Heart left ventricle (tissue), 16 donors: ENCODE measurements around the gene CGAS. TPM values are rescaled to one million over a fixed set of nuclear protein-coding genes. Genes with fewer than 3 reads are reported as not detected.

Experiments
- ATAC-seq, 4 donors: fragments of 200-7000 bp; cut with Tn5 transposase; one replicate each; pipeline ENCODE4 v1.9.1; 2020 to 2022; ENCODE audit warnings: moderate library complexity in 4 of 4, mild to moderate bottlenecking in 3 of 4, moderate number of reproducible peaks in 1 of 4
- DNase-seq, 5 donors: peaks; one replicate each; pipeline ENCODE4 v3.0.0-alpha.2; 2020
- H3K27ac ChIP-seq, 12 donors: fragments of 200-600 bp; sonication (generic) in 4 of 12; one replicate each; pipeline versions ENCODE4 v1.5.0 to v1.8.0; 2016 to 2022; ENCODE audit warnings: mild to moderate bottlenecking in 2 of 12
- H3K27me3 ChIP-seq, 9 donors: fragments of 200-600 bp; sonication (generic) in 2 of 9; one replicate each; pipeline versions ENCODE4 v1.5.1 to v1.8.0; 2016 to 2022; ENCODE audit warnings: mild to moderate bottlenecking in 3 of 9
- H3K36me3 ChIP-seq, 9 donors: fragments of 200-600 bp; sonication (generic) in 2 of 9; one replicate each; pipeline versions ENCODE4 v1.5.0 to v1.8.0; 2018 to 2022; ENCODE audit warnings: mild to moderate bottlenecking in 2 of 9
- H3K4me1 ChIP-seq, 12 donors: fragments of 200-600 bp; sonication (generic) in 4 of 12; one replicate each; pipeline versions ENCODE4 v1.5.0 to v1.8.0; 2016 to 2022; ENCODE audit warnings: mild to moderate bottlenecking in 3 of 12
- H3K4me3 ChIP-seq, 12 donors: fragments of 200-600 bp; sonication (generic) in 4 of 12; one replicate each; pipeline versions ENCODE4 v1.5.0 to v1.8.0; 2017 to 2022; ENCODE audit warnings: mild to moderate bottlenecking in 9 of 12, moderate library complexity in 4 of 12
- H3K9me3 ChIP-seq, 12 donors: fragments of 200-600 bp; sonication (generic) in 4 of 12; one replicate each; pipeline versions ENCODE4 v1.5.0 to v1.8.0; 2016 to 2022; ENCODE audit warnings: mild to moderate bottlenecking in 1 of 12
- POLR2A ChIP-seq, 2 donors: fragments of 450-650 bp; IDR thresholded peaks; one replicate each; pipeline ENCODE4 v1.6.1; 2017; ENCODE audit warnings: antibody characterized with exemption in 2 of 2, mild to moderate bottlenecking in 2 of 2, moderate library complexity in 2 of 2
- WGBS, 4 donors: extraction: QIAGEN DNeasy Blood & Tissue Kit in 2 of 4; methylation state at CpG; one replicate each; pipeline versions ENCODE4 v1.1.5 to v1.1.7; 2013 to 2018; 5-methylcytosine and 5-hydroxymethylcytosine counted together
- intact Hi-C, 10 donors: fragments of 100-400 bp; cut with DNase I; formaldehyde crosslinking; loops; one replicate each; pipeline versions ENCODE4 v1.11.1 to v1.14.2; 2022
- polyA plus RNA-seq, 2 donors: library from polyadenylated mRNA; stranded (reverse); fragments of 200-250 nt; gene quantifications; one replicate each; pipeline ENCODE4 v1.2.3, GENCODE V29; 2013
- total RNA-seq, 9 donors: library from RNA; depleted of rRNA in 2 of 9; stranded (reverse); fragments of >200 nt in 2 of 9; fragmentation: NEBNext Ultra II Directional in 3 of 9; extraction: Animal tissue kit (Norgen Biotek cat#: 25700) in 3 of 9; gene quantifications; one replicate each; pipeline versions ENCODE4 v1.1.0 to v1.2.4, GENCODE V29; 2016 to 2023
- TF ChIP-seq, protein P1 (sequence below), 12 donors: fragments of 200-600 bp; sonication (generic) in 4 of 12; IDR thresholded peaks; one replicate each; pipeline versions ENCODE4 v1.5.0 to v1.8.0; 2018 to 2022; ENCODE audit warnings: antibody characterized with exemption in 12 of 12, mild to moderate bottlenecking in 5 of 12
- donor health status: ischemic (EF 13 %, LVEDD 7.1; RV severe dilation, severe dysfunction).
- donor health status: healthy with polysubstance abuse.
- donor health status: DM: no; HTN: yes; CAD: no.
- donor health status: DM: no; HTN: no; CAD: no.
- donor health status: ischemic (EF 25% LVEDD 6.9; RV normal size, moderate dysfunction).
- donor health status: ischemic (EF 25% LVEDD 5.7; RV mildly dilated, moderate dysfunction).
- donor health status: healthy.
- donor health status: DM: yes; HTN: yes; CAD: no.
- donor health status: ischemic (EF 35%, LVEDD 5.7; RV mildly dilated, moderate dysfunction).
- donor health status: nonischemic (EF 11% LVEDD 7.7; RV severe dilation, severe dysfunction).
- donor health status: DM: yes; HTN: yes; CAD: no.
- donor health status: PGD.
- donor health status: ischemic (EF 29% LVEDD 5.4; RV normal size, mild dysfunction).
- donor health status: nonischemic (EF 23%, LVEDD 6.1; RV moderate dilation, normal function).

CGAS gene
- total and polyA plus RNA-seq, 11 donors, result 0.38 to 7.6 (median 1.1) TPM

DNA sequence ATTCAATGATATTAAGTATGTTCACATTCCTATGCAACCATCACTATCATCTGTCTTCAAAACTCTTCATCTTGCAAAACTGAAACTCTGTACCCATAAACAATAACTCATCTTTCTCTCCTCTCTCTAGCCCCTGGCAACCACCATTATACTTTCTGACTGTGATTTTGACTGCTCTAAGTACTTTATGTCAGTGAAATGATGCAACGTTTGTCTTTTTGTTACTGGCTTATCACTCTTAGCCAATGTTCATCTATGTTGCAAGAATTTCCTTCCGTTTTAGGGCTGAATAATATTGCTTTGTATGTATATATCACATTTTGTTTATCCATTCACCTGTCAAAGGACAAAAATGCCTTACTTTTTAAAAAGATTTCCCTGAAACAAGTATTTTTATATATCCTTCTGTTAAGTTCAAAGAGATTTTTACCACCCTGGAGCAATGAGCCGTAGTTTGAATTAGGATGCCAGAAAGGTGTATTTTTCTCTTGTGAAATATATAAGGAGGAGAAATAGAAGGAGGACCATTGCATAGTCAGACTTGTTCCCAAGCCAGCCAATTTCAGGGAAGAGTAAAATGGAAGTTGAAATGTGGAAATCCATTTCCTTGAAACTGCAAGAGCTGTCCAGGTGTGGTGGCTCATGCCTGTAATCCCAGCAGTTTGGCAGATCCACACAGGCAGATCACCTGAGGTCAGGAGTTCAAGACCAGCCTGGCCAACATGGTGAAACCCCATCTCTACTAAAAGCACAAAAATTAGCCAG lies 4.0 kb upstream of the CGAS start:
- Histone ChIP-seq H3K27me3 (peaks cover 0 to 9% (median 3%) of the 10 kb centered on the region in 9 donors), H3K9me3 (no peaks in the 10 kb centered on the region), H3K4me1 (peaks cover 0 to 48% (median 3%) of the 10 kb centered on the region in 12 donors), H3K4me3 (no peak overlapping the region), H3K36me3 (no peaks in the 10 kb centered on the region), H3K27ac (peak overlapping the region in 1 of 12 donors; percentile 54)
- ATAC-seq (no peak), DNase-seq (no peak)
- 75 to 79% (median 77%) methylated on average over 3 of the region's 3 CpGs for WGBS, 4 donors
- intact Hi-C loops, result no loop called here
- TF ChIP-seq, protein P1, sequence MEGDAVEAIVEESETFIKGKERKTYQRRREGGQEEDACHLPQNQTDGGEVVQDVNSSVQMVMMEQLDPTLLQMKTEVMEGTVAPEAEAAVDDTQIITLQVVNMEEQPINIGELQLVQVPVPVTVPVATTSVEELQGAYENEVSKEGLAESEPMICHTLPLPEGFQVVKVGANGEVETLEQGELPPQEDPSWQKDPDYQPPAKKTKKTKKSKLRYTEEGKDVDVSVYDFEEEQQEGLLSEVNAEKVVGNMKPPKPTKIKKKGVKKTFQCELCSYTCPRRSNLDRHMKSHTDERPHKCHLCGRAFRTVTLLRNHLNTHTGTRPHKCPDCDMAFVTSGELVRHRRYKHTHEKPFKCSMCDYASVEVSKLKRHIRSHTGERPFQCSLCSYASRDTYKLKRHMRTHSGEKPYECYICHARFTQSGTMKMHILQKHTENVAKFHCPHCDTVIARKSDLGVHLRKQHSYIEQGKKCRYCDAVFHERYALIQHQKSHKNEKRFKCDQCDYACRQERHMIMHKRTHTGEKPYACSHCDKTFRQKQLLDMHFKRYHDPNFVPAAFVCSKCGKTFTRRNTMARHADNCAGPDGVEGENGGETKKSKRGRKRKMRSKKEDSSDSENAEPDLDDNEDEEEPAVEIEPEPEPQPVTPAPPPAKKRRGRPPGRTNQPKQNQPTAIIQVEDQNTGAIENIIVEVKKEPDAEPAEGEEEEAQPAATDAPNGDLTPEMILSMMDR (IDR thresholded peaks at IDR 0.05), result no peak
- no peak for TF ChIP-seq POLR2A (IDR thresholded peaks at IDR 0.05)

DNA sequence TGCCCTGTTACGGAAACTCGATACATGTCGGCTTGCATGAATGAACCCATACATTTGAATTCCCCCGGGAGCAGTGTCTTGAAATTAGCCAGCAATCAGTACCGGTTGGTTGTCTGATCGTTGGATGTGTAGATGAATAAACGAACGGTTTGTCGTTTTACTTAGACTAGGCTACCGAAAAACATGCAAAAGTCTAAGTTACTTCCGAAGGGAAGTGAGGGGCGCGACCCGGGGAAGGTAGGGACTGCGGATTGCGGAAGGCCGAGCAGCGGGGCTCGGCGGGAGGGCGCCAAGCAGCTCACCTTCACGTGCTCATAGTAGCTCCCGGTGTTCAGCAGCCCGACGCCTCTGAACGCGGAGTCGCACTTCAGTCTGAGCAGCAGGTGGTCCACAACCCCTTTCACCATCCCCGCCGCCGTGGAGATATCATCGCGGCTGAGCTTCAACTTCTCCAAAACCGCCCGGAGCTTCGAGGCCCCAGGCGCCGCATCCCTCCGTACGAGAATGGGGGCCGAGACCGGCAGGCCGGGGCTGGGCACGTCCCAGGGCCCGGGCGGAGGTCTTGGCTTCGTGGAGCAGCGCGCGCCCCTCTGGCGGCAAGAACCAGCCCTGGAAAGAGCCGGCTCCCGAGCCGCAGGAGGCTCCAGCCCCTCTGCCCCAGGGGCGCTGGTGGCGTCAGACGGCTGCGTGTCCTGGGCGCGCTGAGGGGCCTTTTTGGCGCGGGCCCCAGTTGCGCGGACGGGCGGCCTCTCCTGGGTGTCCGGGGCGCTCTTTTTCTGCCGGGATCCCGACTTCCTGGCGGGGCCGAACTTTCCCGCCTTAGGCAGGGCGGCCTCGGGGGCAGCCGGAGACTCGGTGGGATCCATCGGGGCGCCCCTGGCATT lies 632 bp downstream of the CGAS start:
- peaks cover 0 to 10% (median 3%) of the 10 kb centered on the region in 9 donors for H3K27me3 ChIP-seq
- peaks cover 0 to 19% (median 6%) of the 10 kb centered on the region in 9 donors for H3K36me3 ChIP-seq
- peak overlapping the region; percentile 28 to 99 (median 86) for H3K27ac ChIP-seq
- H3K9me3 ChIP-seq, result no peaks in the 10 kb centered on the region
- peaks cover 0 to 60% (median 0%) of the 10 kb centered on the region in 12 donors for H3K4me1 ChIP-seq
- peak; percentile 27 to 75 (median 62) for ATAC-seq
- no peak for TF ChIP-seq POLR2A (IDR thresholded peaks at IDR 0.05)
- TF ChIP-seq, protein P1 (IDR thresholded peaks at IDR 0.05), result no peak
- WGBS, 4 donors, result 2 to 5% (median 2%) methylated on average over 49 to 79 of the region's 79 CpGs
- peak overlapping the region; percentile 44 to 97 (median 80) for H3K4me3 ChIP-seq
- intact Hi-C loops, result no loop called here
- peak in 4 of 5 donors; percentile 38 to 52 (median 41) for DNase-seq

DNA sequence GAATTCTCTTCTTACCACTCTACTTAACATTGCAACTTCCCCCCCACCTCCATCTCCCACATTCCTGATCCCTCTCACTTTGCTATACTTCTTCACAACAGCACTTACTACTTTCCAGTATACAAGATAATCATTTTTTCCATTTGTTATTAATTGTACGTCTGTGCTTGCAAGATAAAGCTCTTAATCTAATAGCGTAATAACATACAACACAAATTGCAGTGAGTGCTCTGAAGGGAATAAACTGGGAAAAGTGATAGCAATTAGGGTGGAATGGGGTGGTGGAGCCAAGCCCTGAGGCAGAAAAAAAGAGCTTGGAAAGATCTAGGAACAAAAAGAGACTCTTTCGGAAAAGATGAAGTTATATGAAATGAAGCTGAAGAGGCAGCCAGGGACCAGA lies 8.5 kb downstream of the CGAS start:
- Histone ChIP-seq H3K4me1 (peaks cover 0 to under 1% (median 0%) of the 10 kb centered on the region in 12 donors), H3K27ac (no peak overlapping the region), H3K27me3 (no peaks in the 10 kb centered on the region), H3K36me3 (peaks cover 0 to 88% (median 46%) of the 10 kb centered on the region in 9 donors), H3K4me3 (no peak overlapping the region), H3K9me3 (no peaks in the 10 kb centered on the region)
- 93 to 96% (median 95%) methylated on average over 3 of the region's 3 CpGs for WGBS, 4 donors
- ATAC-seq, result no peak
- DNase-seq, result no peak
- intact Hi-C loops, result no loop called here
- TF ChIP-seq, protein P1 (IDR thresholded peaks at IDR 0.05), result no peak
- no peak for TF ChIP-seq POLR2A (IDR thresholded peaks at IDR 0.05)

DNA sequence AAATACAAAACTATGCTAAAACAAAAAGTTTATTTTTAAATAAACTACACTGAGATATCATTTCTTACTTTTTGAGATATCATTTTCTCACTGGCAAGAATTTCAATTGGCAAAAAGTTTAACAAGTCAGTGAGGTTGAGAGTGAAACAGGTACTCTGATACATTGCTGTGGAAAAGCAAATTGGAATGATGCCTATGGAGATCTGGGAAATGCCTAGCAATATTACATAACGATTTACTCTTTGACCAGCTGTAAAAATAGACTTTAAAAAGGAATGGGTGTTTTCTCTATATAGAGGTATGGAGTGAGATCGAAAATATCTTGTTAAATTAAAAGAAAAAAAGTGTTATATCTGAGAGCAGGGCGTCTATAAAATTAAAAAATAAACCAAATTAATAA lies 16.9 kb downstream of the CGAS start:
- TF ChIP-seq POLR2A (IDR thresholded peaks at IDR 0.05), result no peak
- TF ChIP-seq, protein P1 (IDR thresholded peaks at IDR 0.05), result no peak

More for the DNA sequence above, 16.9 kb downstream of the CGAS start:
- Histone ChIP-seq H3K36me3 (peaks cover 0 to 90% (median 64%) of the 10 kb centered on the region in 9 donors), H3K27me3 (no peaks in the 10 kb centered on the region), H3K4me1 (no peaks in the 10 kb centered on the region), H3K9me3 (no peaks in the 10 kb centered on the region), H3K4me3 (no peak overlapping the region), H3K27ac (no peak overlapping the region)
- no peak for ATAC-seq
- intact Hi-C loops, result no loop called here
- no peak for DNase-seq
- WGBS, 4 donors, result 88 to 92% (median 90%) methylated on average over 3 of the region's 3 CpGs
